GM19372 (cell line): Measurements from ENCODE around the gene PSME2.

Source experiments
- ATAC-seq: cut with Tn5 transposase; IDR thresholded peaks from one replicate; pipeline ENCODE4 v1.9.1; 2021; ENCODE audit warnings: mild to moderate bottlenecking, low read depth, moderate library complexity; ENCODE audit not compliant: unreplicated experiment

The PSME2 gene

DNA sequence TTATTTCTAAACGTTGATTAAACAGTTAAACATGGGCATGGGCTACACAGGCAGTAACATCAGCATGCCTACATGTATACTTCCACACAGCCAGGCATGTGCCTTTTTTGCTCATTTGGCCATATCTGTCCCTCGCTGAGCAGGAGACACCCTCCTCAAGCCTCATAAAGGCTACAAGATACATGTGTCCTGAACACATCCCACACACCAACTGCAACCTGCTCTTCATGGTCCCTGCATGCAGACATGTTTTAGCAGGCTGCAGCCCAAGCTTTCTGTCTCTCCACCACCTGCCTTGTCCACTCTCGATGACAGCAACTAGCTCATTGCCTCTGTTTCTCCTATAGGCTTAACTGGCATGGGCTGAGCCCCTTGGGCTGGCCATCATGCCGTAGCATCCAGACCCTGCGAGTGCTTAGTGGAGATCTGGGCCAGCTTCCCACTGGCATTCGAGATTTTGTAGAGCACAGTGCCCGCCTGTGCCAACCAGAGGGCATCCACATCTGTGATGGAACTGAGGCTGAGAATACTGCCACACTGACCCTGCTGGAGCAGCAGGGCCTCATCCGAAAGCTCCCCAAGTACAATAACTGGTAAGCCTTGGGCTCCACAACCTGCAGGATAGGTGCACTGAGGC, 49.7 kb downstream of the PSME2 start:
- ATAC-seq, result no peak

DNA sequence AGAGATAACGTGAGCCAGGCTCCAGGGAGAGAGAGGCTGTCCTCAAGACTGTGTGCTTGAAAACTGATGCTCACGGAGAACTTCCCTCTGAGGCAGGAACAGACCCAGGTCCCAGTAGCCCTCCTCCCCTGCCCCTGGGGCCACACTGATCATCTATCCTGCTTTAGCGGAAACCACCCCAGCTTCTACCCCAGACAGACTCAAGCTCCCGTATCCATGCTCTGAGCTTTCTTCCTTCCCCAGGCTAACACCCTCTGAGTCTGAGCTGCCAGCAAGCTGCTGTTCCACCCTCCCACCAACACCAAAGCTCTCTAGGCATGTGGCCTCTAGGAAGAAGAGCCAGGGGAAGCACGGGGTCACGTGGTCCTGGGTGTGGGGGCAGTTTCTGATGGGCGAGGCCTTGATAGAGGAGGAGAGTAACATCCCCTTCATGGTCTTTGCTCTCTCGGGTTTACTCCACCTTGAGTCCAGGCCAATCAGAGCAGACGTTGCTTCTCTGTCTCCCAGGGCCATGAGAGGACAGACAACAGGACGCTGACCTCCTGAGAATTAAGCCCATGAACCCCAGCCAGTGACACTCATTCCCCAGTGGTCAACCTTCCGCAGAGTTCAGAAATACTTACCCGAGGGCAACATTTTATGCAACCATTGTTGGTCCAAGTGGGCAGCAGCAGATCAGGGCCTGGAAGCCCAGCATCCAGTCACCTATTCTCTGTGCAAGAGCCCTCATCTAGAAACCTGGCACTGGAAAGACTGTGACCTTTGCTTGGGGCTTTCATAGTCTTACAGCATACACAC, 50.9 kb downstream of the PSME2 start:
- peak; percentile 70 for ATAC-seq

DNA sequence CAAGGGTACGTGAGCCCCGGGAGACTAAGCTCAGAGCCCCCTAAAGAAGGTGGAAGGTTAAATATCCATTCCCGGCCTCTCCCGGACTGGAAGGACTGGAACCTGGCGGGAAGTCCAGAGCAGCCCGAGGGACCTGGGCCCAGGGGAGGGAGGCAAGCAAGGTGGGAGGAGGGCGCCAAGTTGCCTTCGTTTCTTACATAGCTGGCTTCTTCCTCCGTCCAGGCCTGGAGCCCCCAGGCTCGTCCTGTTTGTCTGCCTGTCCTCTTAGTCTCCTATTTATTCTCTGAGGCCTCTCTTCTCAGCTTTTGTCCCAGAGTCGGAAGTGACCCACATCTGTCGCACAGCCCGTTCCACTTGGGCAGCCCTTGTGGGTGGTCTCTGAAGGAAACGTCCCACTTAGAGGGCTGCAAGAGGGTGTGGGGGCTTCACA, 51.6 kb downstream of the PSME2 start:
- no peak for ATAC-seq

DNA sequence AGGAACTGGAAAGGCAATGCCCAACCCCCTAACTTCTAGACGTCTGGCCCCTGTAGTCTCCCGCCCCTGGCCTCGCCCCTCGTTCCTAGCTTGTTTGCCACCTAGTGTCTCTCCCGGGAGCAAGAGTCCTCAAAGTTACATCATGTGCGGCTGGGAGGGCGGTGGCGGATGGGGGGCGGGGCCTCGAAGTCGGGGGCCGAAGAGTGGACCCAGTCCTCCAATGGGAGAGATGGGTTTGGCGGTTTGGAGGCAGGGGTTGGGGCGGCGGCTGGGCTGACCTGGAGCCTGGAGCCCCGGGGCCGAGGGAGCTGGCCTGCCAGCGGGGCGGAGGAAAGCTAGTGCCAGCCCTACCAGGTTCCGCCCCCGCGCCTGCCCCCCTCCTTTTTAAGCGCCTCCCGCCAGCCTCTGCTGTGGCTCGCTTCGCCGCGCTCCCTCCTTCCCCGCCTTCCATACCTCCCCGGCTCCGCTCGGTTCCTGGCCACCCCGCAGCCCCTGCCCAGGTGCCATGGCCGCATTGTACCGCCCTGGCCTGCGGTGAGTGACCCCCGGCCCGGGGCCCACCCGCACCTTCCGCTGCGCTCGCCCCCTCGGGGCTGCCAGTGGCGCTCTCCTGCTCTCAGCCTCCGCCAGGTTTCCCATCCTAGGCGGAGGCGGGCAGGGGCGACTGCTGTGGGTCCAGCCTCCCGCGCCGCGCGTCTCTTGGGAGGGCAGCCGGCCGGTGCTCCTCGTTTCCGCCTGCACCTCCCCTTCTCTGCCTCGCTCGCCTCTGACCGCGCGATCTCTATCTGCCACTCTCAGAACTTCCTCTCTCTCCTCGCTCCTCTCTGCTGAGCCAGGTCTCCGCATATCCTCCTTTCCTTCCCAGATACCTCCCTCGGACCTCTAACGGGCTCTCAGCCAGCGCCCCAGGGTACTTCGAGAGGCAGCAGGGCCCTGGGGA, 52.2 kb downstream of the PSME2 start, which contains the start of gene PCK2:
Gene PCK2, plus strand, starts transcription at position 411 of the 940 bp plus-strand sequence. Its CDS starts 95 bp downstream, at position 506.
- ATAC-seq, result peak; percentile 47
